Body of pancreas (tissue), 4 donors: Measurements from ENCODE around the gene TCP11L2. TPM values are rescaled to one million over a fixed set of nuclear protein-coding genes. Genes with fewer than 3 reads are reported as not detected.
"Not testable (repeated sequence)": the region's sequence is repeated elsewhere in the genome, so short reads cannot be mapped to it uniquely, and the experiment has no call there.

Source experiments
- ATAC-seq: fragments of 150-250 bp; one replicate; pipeline ENCODE4 v1.9.1; 2016
- DNase-seq, 4 donors: peaks; one replicate each; pipeline ENCODE4 v3.0.0-alpha.2; 2019
- H3K27ac ChIP-seq, 4 donors: fragments of 200-600 bp; sonication (generic); 1 replicate in 3 of 4; 2 replicates in 1 of 4; pipeline versions ENCODE4 v1.5.1 to v1.6.1; 2016 to 2019; ENCODE audit warnings: mild to moderate bottlenecking in 1 of 4, mixed read lengths in 1 of 4, moderate library complexity in 1 of 4
- H3K27me3 ChIP-seq, 2 donors: fragments of 200-600 bp; sonication (generic); one replicate each; pipeline ENCODE4 v1.6.0; 2016; ENCODE audit warnings: mild to moderate bottlenecking in 1 of 2
- H3K36me3 ChIP-seq, 2 donors: fragments of 200-600 bp; sonication (generic); replicated peaks in 1 of 2; 2 replicates each; pipeline ENCODE4 v1.5.1; 2016; ENCODE audit warnings: low read depth in 2 of 2; ENCODE audit not compliant: insufficient read depth in 1 of 2
- H3K4me1 ChIP-seq: fragments of 200-600 bp; sonication (generic); one replicate; pipeline ENCODE4 v1.6.0; 2016
- H3K4me3 ChIP-seq, 2 donors: fragments of 200-600 bp; sonication (generic); 1 replicate in 1 of 2; 2 replicates in 1 of 2; pipeline ENCODE4 v1.5.1; 2016 to 2019
- H3K9me3 ChIP-seq, 3 donors: fragments of 200-600 bp; sonication (generic); 1 replicate in 2 of 3; 2 replicates in 1 of 3; pipeline ENCODE4 v1.5.1; 2016
- CTCF ChIP-seq, 7 experiments: fragments of 450-650 bp in 4 of 7; fragments of 200-600 bp in 3 of 7; sonication (generic) in 3 of 7; IDR thresholded peaks; one replicate each; pipeline ENCODE4 v1.5.1; 2016 to 2019; ENCODE audit warnings: antibody characterized with exemption in 7 of 7
- POLR2A ChIP-seq, 3 donors: fragments of 450-650 bp; IDR thresholded peaks; one replicate each; pipeline ENCODE4 v1.6.1; 2016; ENCODE audit warnings: antibody characterized with exemption in 3 of 3, mild to moderate bottlenecking in 2 of 3
- WGBS, 2 donors: methylation state at CpG; one replicate each; pipeline ENCODE4 v1.1.5; 2017; 5-methylcytosine and 5-hydroxymethylcytosine counted together
- intact Hi-C: fragments of 100-400 bp; cut with DNase I; formaldehyde crosslinking; loops from one replicate; pipeline ENCODE4 v1.15.1; 2023
- total RNA-seq, 2 donors: library from RNA; depleted of rRNA; stranded (reverse); fragments of >200 nt; gene quantifications; one replicate each; pipeline ENCODE4 v1.1.0, GENCODE V29; 2016

The TCP11L2 gene
- total RNA-seq, 2 donors from 2014 or later: 16.1 to 19.1 TPM

DNA sequence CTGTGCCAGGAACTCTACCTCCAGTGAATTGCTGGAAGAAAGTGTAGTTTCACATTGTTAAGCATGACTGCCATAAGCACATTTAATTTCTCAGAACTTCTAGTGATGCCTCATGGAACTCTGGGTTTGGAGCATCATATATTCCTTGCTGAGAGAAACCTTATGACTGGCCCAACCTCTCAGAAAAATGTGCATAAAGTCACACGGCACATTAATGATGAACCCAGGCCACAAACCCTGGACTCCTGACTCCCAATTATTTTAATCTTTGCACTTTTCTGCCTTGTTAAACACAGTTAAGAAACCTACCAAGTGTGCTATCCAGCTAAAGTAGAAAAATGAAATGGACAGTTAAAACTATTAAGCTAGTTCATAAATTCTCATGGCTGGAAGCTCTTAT is 5.6 kb downstream of the TCP11L2 start:
- intact Hi-C loops: no loop called here
- TF ChIP-seq CTCF (IDR thresholded peaks at IDR 0.05) (no peak), POLR2A (IDR thresholded peaks at IDR 0.05) (no peak)
- Histone ChIP-seq H3K36me3 (no peaks in the 10 kb centered on the region), H3K4me3 (no peak overlapping the region), H3K27ac (no peak overlapping the region), H3K9me3 (no peaks in the 10 kb centered on the region), H3K4me1 (peaks cover 22% of the 10 kb centered on the region), H3K27me3 (no peaks in the 10 kb centered on the region)
- WGBS, 2 donors: 90 to 92% methylated on average over 1 of the region's 1 CpG
- ATAC-seq (no peak), DNase-seq (no peak)

GRCh38 chr12:106308611-106309010 is 6.1 kb downstream of the TCP11L2 start:
- 87 to 90% methylated on average over 3 of the region's 3 CpGs for WGBS, 2 donors
- intact Hi-C loops: no loop called here
- ATAC-seq (no peak), DNase-seq (no peak)
- H3K27me3 ChIP-seq: no peaks in the 10 kb centered on the region
- H3K9me3 ChIP-seq: no peaks in the 10 kb centered on the region
- TF ChIP-seq CTCF (IDR thresholded peaks at IDR 0.05) (no peak), POLR2A (IDR thresholded peaks at IDR 0.05) (no peak)
- H3K4me1 ChIP-seq: peaks cover 22% of the 10 kb centered on the region
- no peak overlapping the region for H3K4me3 ChIP-seq
- H3K36me3 ChIP-seq: no peaks in the 10 kb centered on the region
- no peak overlapping the region for H3K27ac ChIP-seq

- intact Hi-C loops: no loop called here
- H3K4me3 ChIP-seq: no peak overlapping the region
- DNase-seq (no peak), ATAC-seq (no peak)
- no peaks in the 10 kb centered on the region for H3K27me3 ChIP-seq
- no peak for TF ChIP-seq CTCF (IDR thresholded peaks at IDR 0.05)
- no peak for TF ChIP-seq POLR2A (IDR thresholded peaks at IDR 0.05)
- no peaks in the 10 kb centered on the region for H3K36me3 ChIP-seq
- peaks cover 9% of the 10 kb centered on the region for H3K4me1 ChIP-seq
- no peak overlapping the region for H3K27ac ChIP-seq
- H3K9me3 ChIP-seq: no peaks in the 10 kb centered on the region
- WGBS, 2 donors: 58 to 61% methylated on average over 7 of the region's 7 CpGs
Observed at GRCh38 chr12:106309671-106310505, 7.4 kb downstream of the TCP11L2 start.

GRCh38 chr12:106310687-106311086 is 8.2 kb downstream of the TCP11L2 start:
- Histone ChIP-seq H3K4me3 (no peak overlapping the region), H3K9me3 (no peaks in the 10 kb centered on the region), H3K36me3 (peaks cover 0 to 2% of the 10 kb centered on the region in 2 donors), H3K27ac (no peak overlapping the region), H3K27me3 (no peaks in the 10 kb centered on the region), H3K4me1 (peaks cover 9% of the 10 kb centered on the region)
- TF ChIP-seq CTCF (IDR thresholded peaks at IDR 0.05) (no peak), POLR2A (IDR thresholded peaks at IDR 0.05) (no peak)
- no peak for ATAC-seq
- DNase-seq: no peak
- intact Hi-C loops: no loop called here
- 82 to 85% methylated on average over 5 of the region's 5 CpGs for WGBS, 2 donors

DNA sequence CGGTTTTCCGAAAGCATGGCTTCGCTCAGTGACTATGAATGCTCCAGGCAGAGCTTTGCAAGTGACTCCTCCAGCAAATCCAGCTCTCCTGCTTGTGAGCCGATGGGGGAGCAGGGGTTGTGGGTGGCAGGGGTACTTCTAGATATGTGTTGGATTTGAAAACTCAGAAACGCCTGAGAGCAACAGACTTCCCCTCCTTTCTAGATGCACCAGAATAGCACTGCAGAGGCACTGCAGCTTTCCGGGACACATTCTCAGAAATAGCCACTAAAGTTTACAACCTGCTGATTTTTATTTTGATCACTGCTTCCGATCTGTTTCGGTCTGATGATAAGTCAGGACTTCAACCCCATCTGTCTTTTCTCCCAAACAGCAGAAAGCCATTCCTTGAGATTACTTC is 8.6 kb downstream of the TCP11L2 start:
- no peaks in the 10 kb centered on the region for H3K9me3 ChIP-seq
- H3K27ac ChIP-seq: no peak overlapping the region
- TF ChIP-seq POLR2A (IDR thresholded peaks at IDR 0.05) (no peak), CTCF (IDR thresholded peaks at IDR 0.05) (no peak)
- H3K4me3 ChIP-seq: no peak overlapping the region
- peaks cover 9% of the 10 kb centered on the region for H3K4me1 ChIP-seq
- H3K27me3 ChIP-seq: no peaks in the 10 kb centered on the region
- 66 to 73% methylated on average over 7 to 8 of the region's 8 CpGs for WGBS, 2 donors
- intact Hi-C loops: no loop called here
- DNase-seq (no peak), ATAC-seq (no peak)
- H3K36me3 ChIP-seq: peaks cover 0 to 2% of the 10 kb centered on the region in 2 donors

DNA sequence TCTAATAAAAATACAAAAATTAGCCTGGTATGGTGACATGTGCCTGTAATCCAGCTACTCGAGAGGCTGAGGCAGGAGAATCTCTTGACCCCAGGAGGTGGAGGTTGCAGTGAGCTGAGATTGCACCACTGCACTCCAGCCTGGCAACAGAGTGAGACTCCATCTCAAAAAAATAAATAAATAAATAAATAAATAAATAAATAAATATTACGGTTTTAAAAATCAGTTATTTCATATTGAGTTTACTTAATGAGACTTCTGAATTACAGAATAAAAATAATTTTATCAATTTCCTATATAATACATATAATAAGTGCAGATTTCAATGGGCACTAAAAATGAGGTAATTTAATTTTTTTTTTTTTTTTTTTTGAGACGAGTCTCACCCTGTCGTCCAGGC is 10.9 kb downstream of the TCP11L2 start:
- H3K9me3 ChIP-seq, DNase-seq, ATAC-seq, intact Hi-C loops, H3K36me3 ChIP-seq, H3K27me3 ChIP-seq, H3K4me3 ChIP-seq, H3K27ac ChIP-seq, H3K4me1 ChIP-seq: not testable (repeated sequence)
- WGBS, 2 donors: 69 to 71% methylated on average over 4 of the region's 4 CpGs
